HG02571 (cell line): ENCODE measurements around the gene SH3GL3.

ENCODE experiments used
- ATAC-seq: cut with Tn5 transposase; IDR thresholded peaks from one replicate; pipeline ENCODE4 v1.9.1; 2021; ENCODE audit warnings: mild to moderate bottlenecking, moderate library complexity; ENCODE audit not compliant: unreplicated experiment

Gene SH3GL3

DNA sequence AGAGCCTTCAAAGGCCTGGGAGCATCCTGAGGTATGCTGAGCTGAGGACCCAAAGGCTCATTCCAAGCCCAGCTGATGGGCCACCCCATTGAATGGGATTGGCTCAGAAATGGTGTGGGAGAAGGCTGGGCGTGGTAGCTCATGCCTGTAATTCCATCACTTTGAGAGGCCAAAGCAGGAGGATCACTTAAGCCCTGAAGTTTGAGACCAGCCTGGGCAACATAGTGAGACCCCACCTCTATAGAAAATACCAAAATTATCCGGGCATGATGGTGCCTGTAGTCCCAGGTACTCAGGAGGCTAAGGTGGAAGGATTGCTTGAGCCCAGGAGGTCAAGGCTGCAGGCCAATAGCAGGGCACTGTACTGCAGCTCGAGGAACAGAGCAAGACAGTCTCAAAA is 163.0 kb downstream of the SH3GL3 start:
- ATAC-seq = no peak

DNA sequence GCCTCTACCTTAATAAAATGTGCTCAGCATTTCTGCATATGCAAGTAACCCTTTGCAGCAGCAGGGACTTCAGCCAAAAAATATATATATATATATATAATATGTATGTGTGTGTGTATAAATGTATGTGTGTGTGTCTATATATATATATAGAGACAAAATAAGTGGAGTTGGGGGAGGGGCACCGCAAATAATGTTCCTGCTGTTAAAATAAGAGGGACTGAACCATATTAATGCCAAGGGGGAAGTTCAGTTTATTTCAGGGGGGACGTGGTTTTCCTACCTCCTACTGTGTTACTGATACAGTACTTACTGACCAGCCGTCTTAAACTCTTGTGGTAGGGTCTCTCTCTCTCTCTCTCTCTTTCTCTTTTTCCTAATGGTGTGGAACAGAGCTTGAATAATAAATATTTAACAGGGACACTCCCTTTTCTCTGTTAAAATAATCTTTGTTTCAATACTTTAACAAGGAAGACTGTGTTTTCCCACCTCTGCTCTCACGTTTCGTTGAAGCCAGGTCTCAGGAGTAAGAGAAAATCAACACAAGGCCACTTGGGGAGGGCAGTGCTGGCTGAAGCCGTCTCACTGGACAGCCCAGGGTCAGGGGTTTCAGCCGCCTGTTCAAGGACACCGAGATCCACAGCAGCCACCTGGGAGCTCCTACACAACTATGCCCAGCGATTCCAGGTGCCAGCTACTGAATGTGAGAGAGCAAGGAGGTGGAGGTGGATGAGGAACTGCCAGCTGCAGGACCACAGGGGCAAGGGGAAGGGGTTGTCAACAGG is 164.0 kb downstream of the SH3GL3 start:
- no peak for ATAC-seq

DNA sequence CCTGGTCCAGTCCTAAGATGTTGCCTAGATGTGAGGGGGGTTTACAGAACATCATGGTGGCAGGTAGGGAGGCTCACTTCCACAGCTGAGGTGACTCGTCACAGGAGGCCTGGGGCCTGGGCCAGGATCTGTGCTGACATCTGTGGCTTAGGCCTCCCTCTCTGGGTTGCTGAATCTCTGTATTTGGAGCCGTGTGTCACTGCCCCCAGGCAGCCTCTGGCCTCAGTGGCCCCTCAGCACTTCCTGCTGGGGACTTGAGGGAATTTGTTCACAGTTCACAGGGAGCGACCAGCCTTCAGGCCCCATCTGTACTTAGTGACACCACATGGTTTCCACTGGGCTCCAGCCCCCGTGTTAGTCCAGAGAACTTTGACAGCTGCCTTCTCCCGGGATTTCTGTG is 165.1 kb downstream of the SH3GL3 start:
- ATAC-seq = no peak

DNA sequence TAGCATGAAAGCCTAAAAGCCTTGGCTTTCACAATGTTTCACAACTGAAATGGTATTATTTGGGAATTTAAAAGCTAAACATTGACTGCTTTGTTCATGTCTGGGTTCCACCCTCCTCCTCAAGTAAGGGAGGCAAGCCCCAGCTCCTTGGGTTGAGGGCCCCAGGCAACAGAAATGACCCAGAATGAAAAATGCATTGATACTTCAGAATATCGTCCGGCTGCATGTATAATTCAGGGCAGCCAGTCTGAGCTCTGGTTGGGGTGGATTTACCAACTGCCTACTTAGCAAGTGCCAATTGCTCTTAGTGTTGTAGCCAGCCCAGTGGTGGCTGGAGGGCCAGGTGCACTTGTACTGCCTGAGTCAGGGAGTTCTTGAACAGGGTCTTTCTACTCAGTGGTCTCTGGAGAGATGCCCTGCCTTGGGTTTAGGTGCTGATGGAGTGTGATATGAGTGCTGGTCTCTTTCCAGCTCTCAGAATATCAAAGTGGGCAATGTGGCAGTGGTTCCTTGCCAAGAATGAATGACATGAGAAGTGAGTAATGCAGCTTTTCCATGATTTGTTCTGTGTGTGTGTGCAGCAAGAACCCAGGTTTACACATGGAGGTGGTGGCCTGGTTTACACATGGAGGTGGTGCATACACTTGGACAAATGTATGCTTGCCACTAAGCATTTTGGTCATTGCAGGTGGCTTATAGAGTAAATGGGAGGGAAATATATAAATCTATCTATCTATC is 165.9 kb downstream of the SH3GL3 start:
- no peak for ATAC-seq

DNA sequence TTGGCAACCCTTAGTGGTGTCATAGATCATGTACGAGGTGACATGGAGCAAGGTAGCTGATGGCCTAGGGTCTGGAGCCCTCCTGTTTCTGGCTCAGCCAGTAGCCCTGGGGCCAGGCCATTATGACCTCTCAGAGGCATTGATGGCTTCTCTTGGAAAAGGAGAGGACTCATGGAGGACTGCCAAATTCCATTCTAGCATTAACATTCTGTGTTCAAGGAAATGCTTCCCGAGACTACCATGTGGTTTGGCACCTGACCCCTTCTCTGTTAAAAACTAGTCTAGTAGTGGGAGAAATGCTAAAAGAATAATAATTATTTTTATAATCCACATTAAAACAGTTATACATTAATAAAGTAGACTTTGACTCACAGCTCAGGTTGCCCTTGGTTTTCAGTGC is 166.6 kb downstream of the SH3GL3 start:
- ATAC-seq = no peak

DNA sequence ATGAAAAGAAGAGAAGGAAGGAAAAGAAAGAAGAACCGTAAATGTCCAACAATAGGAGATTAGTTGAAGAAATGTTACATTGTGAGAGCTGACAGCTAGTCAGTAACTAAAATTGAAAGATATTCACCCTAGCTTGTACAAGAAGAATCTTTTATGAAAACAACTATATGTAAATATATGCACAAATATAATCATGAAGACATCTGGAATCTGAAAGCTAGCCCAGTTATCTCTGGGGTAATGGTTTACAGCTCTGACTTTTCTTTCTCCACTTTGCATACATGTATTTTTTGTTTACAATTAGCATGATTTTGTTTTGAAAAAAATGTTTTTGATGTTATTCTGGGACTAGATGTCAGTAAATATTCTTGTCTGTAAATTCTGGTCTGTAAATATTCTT is 169.7 kb downstream of the SH3GL3 start:
- ATAC-seq = no peak

DNA sequence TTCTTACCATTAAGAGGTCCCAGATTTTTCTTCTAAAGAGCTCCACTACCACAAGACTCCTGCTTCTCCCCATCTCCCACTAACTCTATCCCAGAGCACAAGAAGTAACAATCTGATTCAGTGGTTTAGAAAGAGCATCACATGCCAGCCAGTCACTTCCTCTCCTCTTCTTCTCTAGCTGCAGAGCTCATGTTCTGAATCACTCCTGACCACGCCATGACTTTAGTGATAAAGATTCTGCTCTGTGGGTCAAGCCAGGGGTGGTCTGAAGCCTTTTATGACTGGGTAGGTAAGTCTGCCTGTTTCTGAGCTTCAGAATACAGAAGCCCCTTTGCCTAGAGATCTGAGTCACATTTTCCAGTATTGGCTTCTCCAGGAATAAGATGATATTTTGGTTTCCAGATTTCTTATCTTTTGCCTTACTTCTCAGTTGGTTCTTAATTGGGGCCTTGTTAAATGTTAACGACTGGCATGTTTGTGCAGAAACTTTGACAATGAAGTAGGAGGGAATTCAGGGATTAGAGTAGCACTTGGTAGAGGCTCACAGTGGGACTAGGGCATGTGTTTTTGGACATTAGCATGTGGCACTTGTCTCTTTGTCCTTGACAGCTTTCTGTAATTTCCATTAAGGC is 179.1 kb downstream of the SH3GL3 start:
- no peak for ATAC-seq

DNA sequence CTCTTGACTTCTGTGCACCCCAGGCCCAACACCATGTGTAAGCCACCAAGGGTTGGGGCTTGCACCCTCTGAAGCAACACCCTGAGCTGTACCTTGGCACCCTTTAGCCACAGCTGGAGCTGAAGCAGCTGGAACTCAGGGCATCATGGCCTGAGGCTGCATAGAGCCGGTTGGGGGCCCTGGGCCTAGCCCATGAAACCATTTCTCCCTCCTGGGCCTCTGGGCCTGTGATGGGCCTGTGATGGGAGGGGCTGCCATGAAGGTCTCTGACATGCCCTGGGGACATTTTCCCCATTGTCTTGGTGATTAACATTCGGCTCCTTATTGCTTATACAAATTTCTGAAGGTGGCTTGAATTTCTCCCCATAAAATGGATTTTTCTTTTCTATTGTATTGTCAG is 184.4 kb downstream of the SH3GL3 start:
- ATAC-seq = no peak

DNA sequence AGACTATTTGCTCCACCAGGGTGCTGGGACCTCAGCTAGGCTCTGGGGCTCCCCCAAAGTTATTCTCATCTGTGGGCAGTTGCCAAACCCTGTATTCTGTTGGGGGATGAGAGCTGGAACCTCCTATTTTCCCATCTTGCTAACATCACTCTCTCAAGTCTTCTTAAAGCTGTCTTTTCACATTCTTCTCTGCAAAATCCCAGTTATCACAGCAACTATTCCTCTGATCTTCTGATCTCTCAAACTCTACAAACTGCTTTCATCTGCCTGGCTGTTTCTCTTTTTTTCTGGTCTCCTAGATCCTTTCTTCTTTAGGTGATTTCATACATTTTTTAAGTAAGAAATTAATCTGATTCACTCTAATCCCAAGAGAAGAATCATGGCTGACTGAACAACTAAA is 196.1 kb downstream of the SH3GL3 start:
- ATAC-seq = no peak

DNA sequence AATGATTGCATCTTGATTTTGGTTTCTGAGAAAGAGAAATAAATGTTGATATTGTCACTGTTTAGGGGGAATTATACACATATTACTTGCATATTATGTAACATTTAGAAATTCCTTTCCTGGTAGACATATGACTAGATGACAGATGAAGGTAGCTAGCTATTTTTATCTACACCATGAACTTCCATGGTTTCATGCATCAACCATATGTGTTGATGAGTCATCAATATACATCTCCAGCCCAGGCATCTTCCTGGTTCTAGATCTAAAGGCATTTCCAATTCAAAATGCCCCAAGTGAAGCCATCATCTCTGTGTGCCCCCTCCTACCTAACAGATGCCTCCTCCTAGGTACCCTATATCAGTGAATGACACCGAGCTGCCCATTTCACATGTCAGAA is 197.3 kb downstream of the SH3GL3 start:
- no peak for ATAC-seq

DNA sequence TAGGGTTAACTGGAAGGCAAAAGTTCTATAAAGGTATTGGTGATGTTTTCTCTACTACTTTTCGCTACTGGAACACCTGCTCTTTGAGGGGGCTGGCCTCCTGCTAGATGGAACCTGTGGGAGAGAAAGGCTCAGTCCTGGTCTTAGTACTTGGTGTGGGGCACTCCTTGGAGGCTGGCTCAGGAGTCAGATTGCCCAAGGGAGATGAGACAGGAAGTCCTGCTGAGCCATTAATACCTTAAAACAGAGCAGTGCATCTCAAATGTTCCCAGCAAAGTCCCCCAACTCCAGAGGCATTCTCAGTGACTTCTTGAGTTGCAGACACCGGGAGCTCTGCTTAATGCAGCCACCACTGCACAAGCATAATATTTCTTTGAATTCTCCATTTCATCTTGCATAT is 203.7 kb downstream of the SH3GL3 start:
- ATAC-seq = no peak

DNA sequence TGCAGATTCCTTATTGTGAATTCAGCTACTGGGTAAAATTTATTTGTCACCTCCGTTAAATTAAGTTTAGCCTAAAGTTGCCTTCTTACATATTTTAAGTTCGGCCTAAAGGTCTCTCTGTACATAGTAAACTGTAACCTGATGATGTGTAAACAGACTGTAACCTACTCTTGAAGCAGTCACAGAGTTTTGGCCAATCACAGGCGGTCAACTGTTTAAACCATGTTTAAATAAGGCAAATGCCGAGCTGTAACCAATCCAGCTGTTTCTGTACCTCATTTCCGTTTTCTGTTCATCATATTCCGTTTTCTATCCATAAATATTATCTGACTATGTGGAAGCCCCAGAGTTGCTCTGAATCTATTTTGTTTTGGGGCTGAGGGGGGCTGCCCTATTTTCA is 204.4 kb downstream of the SH3GL3 start:
- ATAC-seq = no peak

DNA sequence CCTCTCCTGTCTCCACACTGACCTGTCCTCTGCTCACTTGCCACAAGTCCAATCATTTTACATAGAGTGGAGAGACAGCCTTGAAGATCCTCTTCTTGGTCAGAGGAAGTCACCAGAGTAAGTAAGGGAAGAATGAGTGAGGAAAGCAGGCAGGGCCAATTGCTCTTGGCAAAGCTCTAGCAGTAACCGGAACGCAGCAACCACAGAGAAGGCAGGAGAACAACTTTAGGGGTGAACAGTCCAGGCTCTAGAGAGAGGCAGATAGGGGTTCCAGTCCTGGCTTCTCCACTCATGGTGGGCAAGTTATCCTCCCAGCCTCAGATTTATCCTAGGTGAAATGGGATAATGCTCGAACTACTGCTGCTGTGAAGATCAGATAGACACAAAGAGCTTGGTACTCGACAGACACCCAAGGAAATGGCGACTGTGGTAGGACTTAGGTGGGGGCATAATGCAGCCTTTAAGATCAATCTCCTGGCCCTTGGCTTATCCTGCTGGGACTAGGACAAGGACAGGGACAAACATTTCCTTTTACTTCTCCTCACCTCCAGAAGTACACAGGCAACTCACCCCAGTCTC is 205.6 kb downstream of the SH3GL3 start:
- ATAC-seq = no peak

DNA sequence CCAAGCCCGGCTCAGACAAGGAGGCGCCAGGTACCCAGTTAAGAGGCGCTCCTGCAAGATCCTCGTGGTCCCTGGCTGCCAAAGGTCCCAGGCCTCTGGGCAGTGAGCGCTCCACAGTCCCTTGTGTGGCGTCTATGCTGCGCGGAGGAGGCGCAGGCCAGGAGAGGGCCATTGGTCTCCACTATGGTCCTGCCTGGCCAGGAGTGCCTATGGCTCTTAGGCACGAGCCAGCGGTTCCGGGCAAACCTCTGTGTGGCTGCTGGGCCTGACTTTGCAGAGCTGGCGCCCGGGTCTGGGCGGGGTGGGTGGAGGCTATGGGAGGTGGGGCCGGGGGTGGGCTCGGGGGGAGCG is 206.1 kb downstream of the SH3GL3 start:
- ATAC-seq = no peak

DNA sequence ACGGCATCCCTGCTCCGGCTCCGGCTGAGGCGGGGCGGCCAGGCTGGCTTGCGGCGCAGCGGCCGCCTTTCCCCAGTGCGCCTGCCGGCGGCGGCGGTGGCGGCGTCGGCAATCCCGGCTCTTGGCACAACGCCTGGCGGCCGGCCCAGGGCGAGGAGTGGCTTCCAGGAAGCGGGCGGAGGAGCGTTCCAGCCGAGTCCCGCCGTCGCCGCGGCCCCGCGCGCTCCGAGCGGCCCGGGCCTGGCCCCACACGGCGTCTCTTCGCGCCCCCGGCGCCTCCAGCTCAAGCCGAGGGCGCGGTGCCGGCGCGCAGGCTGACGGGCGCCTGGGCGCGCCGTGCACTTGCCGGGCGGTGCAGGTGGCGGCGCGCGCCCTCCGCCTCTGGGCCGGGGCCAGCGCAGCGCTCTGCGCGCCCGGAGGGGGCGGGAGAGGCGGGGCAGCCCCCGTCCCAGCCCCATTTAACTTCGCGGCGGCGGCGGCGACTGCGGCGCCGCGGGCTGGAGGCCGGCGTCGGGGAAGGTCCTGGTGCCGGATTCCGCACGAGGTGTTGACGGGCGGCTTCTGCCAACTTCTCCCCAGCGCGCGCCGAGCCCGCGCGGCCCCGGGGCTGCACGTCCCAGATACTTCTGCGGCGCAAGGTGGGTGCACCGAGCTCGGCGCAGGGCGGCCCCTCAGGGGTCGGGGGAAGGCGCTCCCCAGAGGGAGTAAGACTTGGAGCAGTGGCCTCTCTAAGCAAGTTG is 206.7 kb downstream of the SH3GL3 start, which contains the start of gene ADAMTSL3:
Gene ADAMTSL3, plus strand, starts transcription at position 485 of the 740 bp plus-strand sequence. CDS start 1,639 bp downstream, outside the sequence.
- no peak for ATAC-seq

DNA sequence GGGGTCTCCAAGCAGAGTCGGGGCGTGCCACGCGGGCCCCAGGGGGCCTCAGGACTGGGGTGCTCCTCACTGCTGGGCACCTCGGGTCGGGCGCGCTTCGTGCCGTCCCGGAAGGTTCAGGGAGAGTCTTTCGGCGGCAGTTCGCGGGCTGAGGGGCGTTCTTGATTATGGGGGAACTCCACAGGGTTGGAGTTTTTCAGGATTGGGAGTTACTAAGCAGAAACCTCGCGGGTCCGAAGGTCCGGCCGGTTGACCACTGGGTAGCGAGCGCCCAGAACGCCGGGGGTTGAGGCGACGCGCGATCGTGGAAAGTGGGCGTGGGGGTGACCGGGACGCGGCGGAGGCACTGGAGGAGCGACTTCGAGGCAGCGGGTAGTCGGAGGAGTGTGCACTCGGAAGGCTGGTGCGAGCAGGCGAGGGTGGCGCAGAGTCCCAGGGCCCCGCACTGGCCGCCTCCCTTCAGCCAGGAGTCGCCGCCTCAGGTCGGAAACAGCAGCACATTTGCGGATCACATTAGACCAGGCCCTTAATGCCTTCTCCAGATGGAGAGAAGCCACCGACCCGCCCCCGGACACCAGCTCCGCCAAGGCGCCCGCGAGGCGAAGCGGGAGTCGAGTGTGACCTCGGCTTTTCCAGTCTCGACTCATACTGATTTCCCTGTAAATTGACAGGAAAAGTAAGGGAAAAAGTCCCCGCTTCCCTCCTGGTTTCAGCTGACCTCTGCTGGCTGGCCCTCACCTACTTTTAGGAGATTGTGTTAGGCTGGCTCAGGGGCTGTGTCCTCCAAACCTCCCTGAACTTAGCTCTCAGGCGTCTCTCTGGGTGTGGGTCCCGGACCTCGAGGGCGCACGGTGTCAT is 207.5 kb downstream of the SH3GL3 start:
- ATAC-seq = no peak

DNA sequence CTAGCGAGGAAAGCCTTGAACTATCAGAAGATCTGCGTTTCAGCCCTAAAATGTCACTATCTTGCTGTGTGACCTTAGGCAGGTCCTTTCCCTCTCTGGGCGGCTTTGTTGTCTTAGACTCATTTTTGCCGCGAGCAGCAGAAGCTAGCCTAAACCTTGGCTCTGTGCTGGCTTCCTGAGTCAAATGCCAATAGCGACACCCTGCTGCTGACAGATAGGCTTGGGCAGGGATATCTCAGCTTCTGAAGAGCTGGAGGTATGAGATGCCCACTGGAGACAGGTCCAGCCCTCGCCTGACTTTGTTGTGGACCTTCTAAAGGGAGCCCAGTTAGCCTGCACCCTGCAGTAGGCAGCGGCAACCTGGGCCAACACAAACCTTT is 208.1 kb downstream of the SH3GL3 start:
- ATAC-seq = no peak

DNA sequence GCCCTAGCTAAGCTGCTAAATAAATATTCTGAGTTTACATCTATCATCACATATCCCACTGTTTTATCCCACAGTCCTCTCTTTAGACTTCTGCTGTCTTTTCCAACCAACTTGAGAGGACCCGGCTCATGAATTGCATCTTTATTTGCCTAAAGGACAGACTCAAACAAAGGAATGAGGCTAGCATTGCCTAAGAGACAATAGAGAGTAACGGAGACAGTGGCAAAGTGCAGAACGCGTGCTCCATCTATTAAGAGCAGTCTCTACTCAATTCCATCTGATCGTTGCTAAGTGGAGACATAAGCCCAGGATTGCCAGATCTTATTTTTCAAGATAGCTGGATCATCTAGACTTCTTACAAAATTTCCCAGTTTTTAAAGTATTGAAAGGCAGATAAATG is 209.1 kb downstream of the SH3GL3 start:
- no peak for ATAC-seq

DNA sequence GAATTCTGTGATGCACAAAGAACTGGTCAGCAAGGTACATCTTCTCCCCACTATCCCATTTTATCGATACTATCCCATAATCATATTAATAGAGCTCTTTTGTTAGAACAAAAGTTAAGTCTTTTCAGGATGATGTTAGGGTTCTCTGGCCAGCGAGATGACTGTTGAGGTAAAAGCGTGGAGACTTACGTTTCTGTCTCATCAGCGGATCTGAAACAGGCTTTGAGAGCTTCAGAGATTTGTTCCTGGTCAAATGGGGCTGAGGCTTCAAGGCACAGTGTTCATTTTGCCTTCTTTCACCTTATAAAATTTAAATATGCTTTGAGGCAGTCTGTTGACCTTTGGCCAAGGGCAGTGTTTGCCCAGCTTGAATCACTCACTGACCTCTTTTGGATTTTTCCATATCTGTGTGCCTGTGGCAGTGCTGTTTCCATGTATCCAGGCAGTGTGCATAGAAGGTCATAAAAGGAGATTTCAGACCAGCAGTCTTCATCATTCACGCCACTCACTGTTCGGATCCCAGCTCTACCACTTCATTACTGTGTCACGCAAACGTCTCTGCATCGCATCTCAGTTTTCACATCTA is 209.9 kb downstream of the SH3GL3 start:
- no peak for ATAC-seq

DNA sequence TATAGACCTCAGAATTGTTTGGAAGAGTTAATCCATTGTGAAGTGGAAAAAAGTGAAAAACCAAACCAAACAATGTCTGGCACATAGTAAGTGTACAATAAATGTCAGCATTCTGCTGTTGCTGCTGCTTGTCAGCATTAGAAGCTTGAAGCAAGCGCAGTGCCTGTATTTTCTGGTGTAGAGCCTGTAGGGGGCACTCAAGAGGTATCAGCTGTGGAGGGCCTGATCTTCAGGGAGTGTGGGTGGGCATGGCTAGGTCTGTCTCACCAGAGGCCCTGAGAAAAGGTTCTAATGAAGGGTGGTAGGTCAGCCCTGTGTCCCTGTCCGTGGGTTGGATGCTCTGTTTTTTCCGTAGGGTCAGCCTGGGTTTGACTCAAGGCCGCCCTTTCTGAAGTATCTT is 210.4 kb downstream of the SH3GL3 start:
- no peak for ATAC-seq
